Muscle layer of colon (tissue), 2 donors: Measurements from ENCODE around the gene MRPL22.
"Not testable (repeated sequence)": the region's sequence is repeated elsewhere in the genome, so short reads cannot be mapped to it uniquely, and the experiment has no call there.

Source experiments
- H3K27ac ChIP-seq: one replicate; pipeline ENCODE4 v1.7.0; 2013; ENCODE audit warnings: low read depth, mild to moderate bottlenecking, low read length, moderate library complexity
- H3K27me3 ChIP-seq, 2 donors: one replicate each; pipeline ENCODE4 v1.7.0; 2013; ENCODE audit warnings: low read length in 2 of 2, mild to moderate bottlenecking in 2 of 2; ENCODE audit not compliant: insufficient read depth in 2 of 2, control insufficient read depth in 1 of 2
- H3K36me3 ChIP-seq: one replicate; pipeline ENCODE4 v1.7.0; 2013; ENCODE audit warnings: mild to moderate bottlenecking, low read length; ENCODE audit not compliant: insufficient read depth
- H3K4me1 ChIP-seq: one replicate; pipeline ENCODE4 v1.7.0; 2013; ENCODE audit warnings: mild to moderate bottlenecking, low read length; ENCODE audit not compliant: insufficient read depth
- H3K4me3 ChIP-seq, 2 donors: one replicate each; pipeline ENCODE4 v1.7.0; 2013; ENCODE audit warnings: low read length in 2 of 2, low read depth in 1 of 2, mild to moderate bottlenecking in 1 of 2, moderate library complexity in 1 of 2
- H3K9ac ChIP-seq: one replicate; pipeline ENCODE4 v1.7.0; 2013; ENCODE audit warnings: low read length
- H3K9me3 ChIP-seq: one replicate; pipeline ENCODE4 v1.7.0; 2013; ENCODE audit warnings: mild to moderate bottlenecking, low read length
- donor health status: abdominal sarcoma.
- donor health status: Adenocarcinoma of cecum.

The MRPL22 gene

GRCh38 chr5:154905601-154906000 is 35.3 kb upstream of the MRPL22 start:
- H3K4me3 ChIP-seq, H3K27ac ChIP-seq, H3K9ac ChIP-seq, H3K4me1 ChIP-seq, H3K27me3 ChIP-seq, H3K9me3 ChIP-seq: not testable (repeated sequence)
- peaks cover 64% of the 10 kb centered on the region for H3K36me3 ChIP-seq

GRCh38 chr5:154916874-154917273 is 24.0 kb upstream of the MRPL22 start:
- no peak overlapping the region for H3K9ac ChIP-seq
- no peaks in the 10 kb centered on the region for H3K9me3 ChIP-seq
- H3K27ac ChIP-seq = no peak overlapping the region
- H3K4me1 ChIP-seq = no peaks in the 10 kb centered on the region
- no peak overlapping the region for H3K4me3 ChIP-seq
- H3K36me3 ChIP-seq = peaks cover 50% of the 10 kb centered on the region
- no peaks in the 10 kb centered on the region for H3K27me3 ChIP-seq

- Histone ChIP-seq H3K9me3 (no peaks in the 10 kb centered on the region), H3K9ac (no peak overlapping the region), H3K4me3 (no peak overlapping the region), H3K36me3 (peaks cover 43% of the 10 kb centered on the region), H3K27ac (no peak overlapping the region), H3K27me3 (no peaks in the 10 kb centered on the region), H3K4me1 (no peaks in the 10 kb centered on the region)
These were observed 23.1 kb upstream of the MRPL22 start for GRCh38 chr5:154917757-154918156.

GRCh38 chr5:154923441-154924430 is 17.1 kb upstream of the MRPL22 start:
- Histone ChIP-seq H3K9ac (no peak overlapping the region), H3K27me3 (no peaks in the 10 kb centered on the region), H3K4me1 (no peaks in the 10 kb centered on the region), H3K36me3 (peaks cover 49% of the 10 kb centered on the region), H3K4me3 (no peak overlapping the region), H3K9me3 (no peaks in the 10 kb centered on the region), H3K27ac (no peak overlapping the region)

GRCh38 chr5:154933537-154933936 is 7.3 kb upstream of the MRPL22 start:
- Histone ChIP-seq H3K27ac (no peak overlapping the region), H3K36me3 (peaks cover 15% of the 10 kb centered on the region), H3K4me1 (peaks cover 10% of the 10 kb centered on the region), H3K9ac (no peak overlapping the region), H3K27me3 (no peaks in the 10 kb centered on the region), H3K9me3 (no peaks in the 10 kb centered on the region), H3K4me3 (no peak overlapping the region)

GRCh38 chr5:154934881-154935280 is 6.0 kb upstream of the MRPL22 start:
- Histone ChIP-seq H3K27me3 (no peaks in the 10 kb centered on the region), H3K9ac (no peak overlapping the region), H3K9me3 (no peaks in the 10 kb centered on the region), H3K4me3 (no peak overlapping the region), H3K36me3 (peaks cover 7% of the 10 kb centered on the region), H3K27ac (no peak overlapping the region), H3K4me1 (peaks cover 10% of the 10 kb centered on the region)

- no peaks in the 10 kb centered on the region for H3K27me3 ChIP-seq
- H3K27ac ChIP-seq = peak overlapping the region; percentile 87
- H3K9ac ChIP-seq = peak overlapping the region; percentile 27
- peak overlapping the region; percentile 86 to 91 for H3K4me3 ChIP-seq
- no peaks in the 10 kb centered on the region for H3K9me3 ChIP-seq
- no peaks in the 10 kb centered on the region for H3K36me3 ChIP-seq
- H3K4me1 ChIP-seq = peaks cover 24% of the 10 kb centered on the region
These were observed 3.6 kb upstream of the MRPL22 start for GRCh38 chr5:154937186-154937717.

GRCh38 chr5:154937718-154938466 is 3.0 kb upstream of the MRPL22 start, which contains the start of gene GEMIN5:
Gene GEMIN5, minus strand, starts transcription at chr5:154938211. Its CDS starts 78 bp downstream, at chr5:154938133.
- H3K36me3 ChIP-seq = no peaks in the 10 kb centered on the region
- no peaks in the 10 kb centered on the region for H3K9me3 ChIP-seq
- peaks cover 30% of the 10 kb centered on the region for H3K4me1 ChIP-seq
- peak within 1 kb of the TSS; percentile 27 for H3K9ac ChIP-seq
- peak within 1 kb of the TSS; percentile 87 for H3K27ac ChIP-seq
- H3K4me3 ChIP-seq = peak within 1 kb of the TSS; percentile 86 to 91
- H3K27me3 ChIP-seq = no peaks in the 10 kb centered on the region

- H3K9ac ChIP-seq, H3K27me3 ChIP-seq, H3K36me3 ChIP-seq, H3K27ac ChIP-seq, H3K9me3 ChIP-seq, H3K4me3 ChIP-seq: not testable (repeated sequence)
- peaks cover 35% of the 10 kb centered on the region for H3K4me1 ChIP-seq
These were observed 1.5 kb upstream of the MRPL22 start for GRCh38 chr5:154939387-154939786.

- H3K4me1 ChIP-seq = peaks cover 35% of the 10 kb centered on the region
- H3K36me3 ChIP-seq = no peaks in the 10 kb centered on the region
- peak overlapping the region; percentile 99 for H3K9ac ChIP-seq
These were observed 500 bp upstream of the MRPL22 start for GRCh38 chr5:154940375-154940771.

GRCh38 chr5:154943527-154943926 is 2.7 kb downstream of the MRPL22 start:
- peaks cover 25% of the 10 kb centered on the region for H3K4me1 ChIP-seq
- H3K27ac ChIP-seq = no peak overlapping the region
- no peaks in the 10 kb centered on the region for H3K27me3 ChIP-seq
- no peak overlapping the region for H3K9ac ChIP-seq
- H3K36me3 ChIP-seq = no peaks in the 10 kb centered on the region
- no peaks in the 10 kb centered on the region for H3K9me3 ChIP-seq
- no peak overlapping the region for H3K4me3 ChIP-seq

More at GRCh38 chr5:154940375-154940771, 500 bp upstream of the MRPL22 start:
- H3K4me3 ChIP-seq = peak overlapping the region; percentile 83 to 98
- no peaks in the 10 kb centered on the region for H3K27me3 ChIP-seq
- no peaks in the 10 kb centered on the region for H3K9me3 ChIP-seq
- H3K27ac ChIP-seq = peak overlapping the region; percentile 78
